PFSK-1 (cell line): ENCODE measurements around the gene SLC6A2.

Source experiments
- POLR2AphosphoS5 ChIP-seq: IDR thresholded peaks from 2 replicates; pipeline ENCODE4 v1.6.1; 2012; ENCODE audit warnings: low read depth, mild to moderate bottlenecking, control low read depth, low read length, moderate library complexity
- TAF1 ChIP-seq: IDR thresholded peaks from 2 replicates; pipeline ENCODE4 v1.6.1; 2012; ENCODE audit warnings: low read length, control low read depth, borderline replicate concordance; ENCODE audit not compliant: insufficient read depth

GRCh38 chr16:55622930-55623561 lies 32.7 kb upstream of the SLC6A2 start:
- no peak for TF ChIP-seq POLR2AphosphoS5
- TF ChIP-seq TAF1: no peak
